Activated CD8-positive, alpha-beta memory T cell treated with anti-CD3 and anti-CD28 coated beads, Interleukin-2, amount 50 U/mL, for 24 hours (primary cell): Measurements from ENCODE around the gene MUC4.
"Not testable (repeated sequence)": the region's sequence is repeated elsewhere in the genome, so short reads cannot be mapped to it uniquely, and the experiment has no call there.

ENCODE experiments used
- DNase-seq: peaks from one replicate; pipeline ENCODE4 v3.0.0-alpha.2; 2020; ENCODE audit errors: extremely low read depth

The MUC4 gene

DNA sequence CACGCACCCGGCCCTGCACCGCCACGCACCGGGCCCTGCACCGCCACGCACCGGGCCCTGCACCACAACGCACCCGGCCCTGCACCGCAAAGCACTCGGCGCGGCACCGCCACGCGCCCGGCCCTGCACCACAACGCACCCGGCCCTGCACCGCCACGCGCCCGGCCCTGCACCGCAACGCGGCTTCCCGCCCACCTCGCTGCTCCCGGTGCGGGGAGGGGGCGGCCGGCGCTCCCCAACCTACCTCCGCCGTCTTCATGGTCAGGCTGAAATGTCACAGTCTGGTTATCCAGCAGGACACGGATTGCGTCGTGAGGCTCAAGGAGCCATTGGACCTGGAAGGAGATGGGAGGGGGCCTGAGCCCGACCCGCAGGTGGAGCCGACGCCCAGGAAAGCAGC lies 49.1 kb downstream of the MUC4 start:
- DNase-seq: no peak

DNA sequence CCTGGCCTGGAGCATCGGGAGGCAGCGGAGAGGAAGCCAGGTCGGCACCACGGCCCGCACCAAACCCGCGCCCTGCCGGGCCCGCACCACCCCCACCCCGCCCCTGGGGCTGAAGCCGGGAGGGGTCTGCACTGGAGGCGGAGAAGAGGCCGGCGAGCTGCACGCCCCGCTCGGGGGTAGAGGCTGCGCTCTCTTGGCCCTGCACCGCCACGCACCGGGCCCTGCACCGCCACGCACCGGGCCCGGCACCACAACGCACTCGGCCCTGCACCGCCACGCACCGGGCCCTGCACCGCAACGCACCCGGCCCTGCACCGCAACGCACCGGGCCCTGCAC lies 49.5 kb downstream of the MUC4 start:
- no peak for DNase-seq

DNA sequence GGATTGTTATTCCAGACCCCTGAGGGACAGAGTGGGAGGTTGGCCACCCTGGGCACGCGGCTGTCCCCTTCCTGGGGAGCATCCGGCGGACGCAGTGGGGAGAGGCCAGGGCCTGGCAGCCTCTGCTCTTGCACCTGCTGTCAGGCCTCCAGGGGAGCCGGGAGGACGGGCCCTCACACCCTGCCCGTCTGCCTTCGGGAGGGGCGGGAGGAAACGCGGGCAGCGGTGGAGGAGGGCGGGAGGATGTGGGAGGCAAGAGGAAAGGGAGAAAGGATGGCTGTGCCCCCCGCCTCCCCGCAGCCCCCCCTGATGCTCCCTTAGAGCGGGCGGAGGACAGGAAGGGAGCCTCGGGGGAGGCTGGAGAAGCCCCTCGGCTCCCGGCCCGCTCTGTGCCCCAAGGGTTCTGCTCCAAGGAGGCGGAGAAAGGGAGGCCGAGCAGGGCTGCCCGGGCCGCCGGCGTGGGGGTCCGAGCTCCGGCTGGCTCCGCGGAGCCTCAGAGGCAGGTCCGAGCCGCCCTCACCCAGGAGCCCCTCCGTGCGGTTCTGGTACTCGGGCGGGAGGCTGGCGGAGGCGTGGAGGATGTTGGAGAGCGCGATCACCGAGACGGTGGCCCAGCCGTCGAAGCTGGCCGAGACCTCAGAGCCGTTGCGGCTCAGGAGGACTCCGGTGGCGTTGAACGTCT lies 50.0 kb downstream of the MUC4 start:
- DNase-seq: no peak

DNA sequence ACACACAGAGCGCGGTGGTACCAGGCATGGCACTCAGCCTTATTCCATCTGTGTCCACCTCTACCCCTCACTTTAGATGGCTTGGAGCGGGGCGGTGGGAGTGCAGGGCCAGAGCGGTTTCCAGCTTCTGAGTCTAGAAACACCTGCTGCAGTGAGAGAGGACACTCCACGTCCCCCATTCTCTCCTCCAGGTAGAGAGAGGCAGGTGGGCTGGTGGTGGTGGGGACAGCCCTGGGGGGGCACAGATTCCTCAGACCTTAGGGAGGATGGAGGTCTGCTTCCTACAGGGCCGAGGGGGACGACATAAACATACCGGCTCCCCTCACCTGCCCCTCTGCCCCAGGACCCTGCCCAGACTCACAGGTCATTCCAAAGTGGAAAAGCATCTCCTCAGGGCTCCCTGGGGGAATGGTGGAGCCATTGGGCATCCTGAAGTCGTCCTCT lies 50.6 kb downstream of the MUC4 start:
- DNase-seq: no peak

DNA sequence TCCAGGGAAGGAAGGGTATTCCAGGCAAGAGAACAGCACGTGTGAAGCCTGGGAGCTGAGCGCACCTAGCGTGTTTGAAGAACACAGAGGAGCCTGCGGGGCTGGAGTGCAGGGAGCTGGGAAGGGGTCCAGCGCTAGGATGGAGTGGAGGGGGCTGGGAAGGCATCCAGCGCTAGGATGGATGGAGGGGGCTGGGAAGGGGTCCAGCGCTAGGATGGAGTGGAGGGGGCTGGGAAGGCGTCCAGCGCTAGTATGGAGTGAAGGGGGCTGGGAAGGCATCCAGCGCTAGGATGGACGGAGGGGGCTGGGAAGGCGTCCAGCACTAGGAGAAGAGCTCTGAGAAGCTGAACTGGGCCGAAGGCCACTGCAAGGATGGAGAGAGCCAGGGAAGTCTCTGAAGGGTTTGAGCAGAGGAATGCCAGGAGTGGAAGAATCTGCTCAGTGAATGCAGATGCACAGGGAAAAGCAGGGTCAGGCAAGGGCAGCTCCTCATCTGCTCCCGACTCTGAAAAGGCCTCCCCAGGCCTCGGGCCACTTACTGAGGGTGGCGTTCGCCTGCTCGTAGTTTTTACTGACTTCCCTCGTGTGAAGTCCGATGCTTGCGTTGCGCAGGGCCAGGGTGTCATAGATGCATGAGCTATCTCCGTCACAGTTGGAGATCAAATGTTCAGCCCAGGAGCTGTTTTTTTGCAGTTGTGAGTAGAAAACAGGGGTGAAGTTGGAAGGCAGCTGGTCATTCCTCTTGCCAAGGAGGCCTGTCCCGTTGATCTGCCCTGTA lies 51.2 kb downstream of the MUC4 start:
- DNase-seq: no peak

DNA sequence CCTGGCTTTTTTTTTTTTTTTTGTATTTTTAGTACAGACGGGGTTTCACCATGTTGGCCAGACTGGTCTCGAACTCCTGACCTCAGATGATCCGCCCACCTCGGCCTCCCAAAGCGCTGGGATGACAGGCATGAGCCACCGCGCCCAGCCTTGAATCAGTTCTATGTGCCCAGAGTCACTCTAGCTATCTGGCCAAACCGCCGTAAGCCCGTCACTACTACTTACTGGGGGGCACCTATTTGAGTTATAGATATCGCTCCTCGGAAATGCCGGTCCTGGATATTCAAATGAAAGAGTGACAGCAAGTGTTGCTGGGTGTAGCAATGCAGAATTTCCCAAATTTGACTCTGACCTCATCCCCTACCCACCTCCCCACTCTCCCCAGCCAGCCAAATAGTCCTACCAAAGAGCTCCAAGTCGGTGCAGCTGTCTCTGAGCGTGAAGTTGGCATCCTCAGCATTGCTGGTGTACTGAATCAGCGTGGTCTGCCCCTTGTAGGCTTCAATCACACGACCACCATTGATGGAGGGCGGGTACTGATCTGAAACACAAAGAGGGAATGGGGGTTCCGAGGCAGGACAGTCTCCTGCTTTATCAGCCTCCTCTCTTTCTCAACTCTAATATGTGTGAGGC lies 52.9 kb downstream of the MUC4 start:
- no peak for DNase-seq

DNA sequence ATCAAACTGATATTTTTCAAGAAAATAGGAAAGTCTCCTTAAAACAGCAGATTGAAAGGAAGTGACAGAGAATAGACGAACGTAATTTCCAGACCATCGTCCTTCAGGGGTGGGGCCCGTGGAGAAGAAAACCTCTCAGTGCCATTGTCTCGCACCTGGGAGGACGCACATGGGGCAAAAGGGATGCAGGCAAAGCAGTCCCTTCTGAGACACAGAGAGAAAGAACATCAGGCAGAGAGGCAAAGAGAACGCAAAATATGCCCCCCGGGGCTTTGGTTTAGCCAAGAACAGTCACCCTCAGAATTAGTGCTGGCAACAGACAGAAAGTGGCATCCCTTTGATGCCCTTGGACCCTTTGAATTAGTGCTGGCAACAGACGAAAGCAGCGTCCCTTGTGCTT lies 53.9 kb downstream of the MUC4 start:
- DNase-seq: no peak

DNA sequence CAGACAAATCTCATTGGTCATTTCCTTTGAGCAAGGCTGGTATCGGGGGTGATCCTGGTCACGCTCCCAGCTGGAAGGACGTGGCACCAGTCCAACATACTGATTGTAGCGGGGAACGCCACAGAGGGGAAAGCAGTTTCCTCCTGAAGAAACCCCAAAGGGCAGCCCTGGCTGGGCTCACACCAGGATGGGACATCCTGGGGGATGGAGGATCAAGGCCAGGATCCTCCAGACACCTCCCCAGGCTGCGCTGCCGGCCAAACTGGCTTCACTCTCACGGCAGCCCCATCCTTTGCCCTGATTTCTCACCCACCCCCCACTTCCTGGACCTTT lies 54.3 kb downstream of the MUC4 start:
- DNase-seq: no peak

DNA sequence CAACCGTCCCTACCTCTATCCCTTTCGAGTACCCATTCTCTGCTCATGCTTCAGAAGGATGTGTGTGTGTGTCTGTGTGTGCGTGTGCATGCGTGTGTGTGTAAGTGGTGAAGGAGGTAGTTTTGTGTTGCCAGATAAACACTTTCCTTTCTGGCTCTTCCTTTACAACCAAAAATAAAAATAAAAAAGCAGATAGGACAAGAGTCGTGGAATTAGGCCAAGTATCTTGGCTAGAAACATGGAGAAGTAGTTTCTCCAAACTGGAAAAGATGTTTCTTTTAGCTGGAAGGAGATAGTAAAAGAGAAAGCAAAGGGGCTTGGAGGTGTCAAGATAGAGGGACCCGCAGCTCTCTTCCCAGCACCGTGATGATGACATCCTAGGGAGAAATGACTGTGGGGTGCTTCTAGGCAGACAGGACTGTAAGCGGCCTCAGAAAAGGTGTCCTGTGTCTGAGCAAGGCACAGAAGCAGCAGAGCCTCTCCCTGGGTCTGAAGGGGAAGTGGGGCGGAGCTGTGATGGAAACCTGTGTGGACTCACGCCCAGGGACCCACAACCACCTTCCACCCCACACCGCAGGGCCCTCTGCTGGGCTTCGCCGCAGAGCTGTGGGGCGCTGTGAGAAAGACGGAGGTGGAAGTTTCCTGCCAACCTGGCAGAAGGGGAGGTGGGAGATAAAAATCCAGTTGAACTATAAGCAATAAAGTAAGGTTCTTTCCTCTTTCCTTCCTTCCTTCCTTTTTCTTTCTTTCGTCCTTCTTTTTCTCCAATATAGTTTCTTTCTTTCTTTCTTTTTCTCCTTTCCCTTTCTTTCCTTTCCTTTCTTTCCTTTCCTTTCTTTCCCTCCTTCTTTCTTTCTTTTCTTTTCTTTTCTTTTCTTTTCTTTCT lies 55.7 kb downstream of the MUC4 start:
- no peak for DNase-seq

DNA sequence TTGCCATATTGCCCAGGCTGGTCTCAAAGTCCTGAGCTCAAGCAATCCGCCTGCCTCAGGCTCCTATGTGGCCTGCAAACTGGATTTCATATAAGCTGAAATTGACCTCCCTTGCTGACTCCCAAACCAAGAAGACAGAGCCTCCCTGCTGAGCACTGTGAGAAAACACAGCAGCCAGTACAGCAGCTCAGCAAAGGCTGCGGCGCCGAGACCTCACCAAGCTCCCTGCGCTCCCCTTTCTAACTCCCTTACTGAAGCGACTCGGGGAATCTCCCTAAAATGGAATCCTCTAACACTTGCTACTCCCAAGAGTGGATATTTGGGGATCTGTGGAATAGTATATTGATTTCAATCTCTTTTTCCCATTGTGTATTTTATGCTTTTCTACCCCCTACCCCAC lies 56.3 kb downstream of the MUC4 start:
- no peak for DNase-seq

DNA sequence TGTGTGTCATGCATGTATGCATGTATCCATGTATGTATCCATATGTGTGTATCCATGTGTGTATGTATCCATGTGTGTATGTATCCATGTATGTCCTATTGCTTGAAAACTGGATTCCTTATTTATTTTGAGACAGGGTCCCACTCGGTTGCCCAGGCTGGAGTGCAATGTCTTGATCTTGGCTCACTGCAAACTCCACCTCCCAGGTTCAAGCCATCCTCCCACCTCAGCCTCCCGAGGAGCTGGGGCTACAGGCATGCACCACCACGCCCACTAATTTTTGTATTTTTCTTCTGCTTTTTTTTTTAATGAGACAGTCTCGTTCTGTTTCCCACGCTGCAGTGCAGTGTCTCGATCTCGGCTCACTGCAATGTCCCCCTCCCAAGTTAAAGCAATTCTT lies 56.8 kb downstream of the MUC4 start:
- no peak for DNase-seq

DNA sequence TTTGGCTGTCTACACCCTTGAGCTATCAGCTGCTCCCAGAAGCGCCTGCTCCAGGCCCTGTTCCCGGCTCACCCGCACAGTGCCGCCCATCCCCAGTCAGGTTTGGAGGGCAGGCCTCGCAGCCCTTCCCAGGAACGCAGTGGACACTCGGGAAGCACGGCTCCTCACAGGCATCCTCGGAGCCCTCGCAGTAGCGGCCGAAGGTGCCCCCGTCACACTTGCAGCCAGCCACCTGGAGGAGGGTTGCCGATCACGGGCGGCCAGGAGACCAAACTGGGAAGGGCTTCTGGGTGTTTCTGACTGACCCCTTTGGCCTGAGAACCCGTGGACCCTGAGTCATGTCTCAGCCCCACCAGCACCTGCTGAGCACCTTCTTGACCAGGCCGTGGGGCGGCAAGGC lies 57.6 kb downstream of the MUC4 start:
- DNase-seq: no peak

DNA sequence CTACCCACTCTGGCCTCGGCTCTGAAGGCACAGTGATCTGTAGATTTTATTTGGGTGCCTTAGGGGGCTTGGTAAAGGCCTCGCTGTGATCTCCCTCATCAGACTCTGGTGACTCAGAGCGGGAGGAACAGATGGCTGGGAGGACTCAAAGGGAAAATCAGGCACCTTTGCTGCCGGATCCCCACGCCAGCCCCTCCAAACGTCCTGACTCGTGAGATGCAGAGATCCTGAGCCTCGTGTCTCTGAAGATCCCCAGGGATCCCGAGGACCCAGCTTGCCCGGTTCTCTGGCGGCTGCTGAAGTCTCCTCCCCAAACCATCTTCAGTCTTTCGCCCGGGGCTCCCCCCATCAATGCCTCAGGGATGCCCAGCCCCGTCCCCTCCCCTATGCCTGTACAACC lies 58.1 kb downstream of the MUC4 start:
- DNase-seq: no peak

DNA sequence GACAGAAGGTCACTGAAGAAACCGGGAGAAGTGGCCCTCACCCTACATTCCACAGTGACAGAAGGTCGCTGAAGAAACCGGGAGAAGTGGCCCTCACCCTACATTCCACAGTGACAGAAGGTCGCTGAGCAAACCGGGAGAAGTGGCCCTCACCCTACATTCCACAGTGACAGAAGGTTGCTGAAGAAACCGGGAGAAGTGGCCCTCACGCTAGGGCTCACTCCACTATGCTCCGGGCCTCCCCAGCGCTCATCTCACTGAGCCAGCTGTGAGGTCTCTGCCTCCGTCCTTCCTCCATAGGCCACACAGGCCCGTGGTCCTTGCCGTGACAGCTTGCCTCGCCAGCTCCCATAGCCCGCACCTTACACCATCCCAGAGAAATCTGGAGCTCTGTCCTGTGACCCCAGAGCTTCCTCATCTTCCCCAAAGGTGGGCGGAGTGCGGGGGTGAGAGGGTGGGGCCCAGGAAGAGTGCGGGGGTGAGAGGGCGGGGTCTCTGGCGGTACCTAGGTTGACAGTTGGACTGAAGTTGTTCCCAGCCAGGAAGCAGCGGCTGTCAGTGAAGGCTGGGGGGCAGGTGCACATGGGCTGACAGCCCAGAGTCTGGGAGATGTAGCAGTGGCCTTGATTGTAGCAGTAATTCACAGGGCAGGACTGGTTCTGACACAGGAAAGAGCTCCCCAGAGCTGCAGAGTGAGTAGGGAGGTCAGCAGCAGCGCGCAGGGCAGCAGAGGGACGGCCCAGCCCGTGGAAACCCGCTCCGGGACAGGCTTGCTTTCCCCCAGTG lies 59.0 kb downstream of the MUC4 start:
- no peak for DNase-seq

DNA sequence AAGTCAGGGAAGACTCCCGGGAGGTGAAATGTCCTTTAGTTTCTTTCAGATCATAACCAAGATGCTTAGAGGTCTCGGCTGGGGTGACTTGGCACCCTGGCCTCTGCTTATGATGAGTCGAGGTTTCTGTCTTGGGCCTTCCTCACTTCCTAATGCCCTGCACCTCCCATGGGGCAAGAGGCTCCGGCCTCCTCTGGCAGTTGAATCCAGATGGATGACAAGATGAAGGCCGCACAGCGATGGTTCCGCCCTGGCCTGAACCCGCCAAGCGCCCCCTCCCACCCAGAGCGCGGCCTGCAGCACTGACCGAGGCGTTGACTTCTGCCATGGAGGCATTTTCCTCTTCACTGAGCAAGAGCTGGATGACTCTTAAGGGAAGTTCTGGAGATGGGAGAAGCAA lies 59.7 kb downstream of the MUC4 start:
- no peak for DNase-seq

DNA sequence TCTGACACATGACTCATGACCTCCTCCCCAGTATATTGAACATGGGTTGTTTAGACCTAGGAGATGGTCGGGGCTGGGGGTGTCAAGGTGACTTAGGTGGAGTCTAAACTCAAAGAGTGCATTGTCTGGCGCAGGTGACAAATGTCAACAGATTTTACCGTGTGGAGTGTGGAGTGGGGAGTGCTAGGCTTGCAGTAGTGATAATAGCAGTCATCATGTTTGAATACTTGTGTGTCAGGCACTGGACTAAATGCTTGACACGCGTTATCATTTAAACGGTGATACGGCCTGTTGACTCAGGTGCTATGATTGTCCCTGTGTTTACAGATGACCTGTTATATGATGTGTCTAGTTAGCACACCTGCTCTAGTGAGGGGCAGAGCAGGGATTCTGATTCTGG lies 60.2 kb downstream of the MUC4 start:
- DNase-seq: no peak

DNA sequence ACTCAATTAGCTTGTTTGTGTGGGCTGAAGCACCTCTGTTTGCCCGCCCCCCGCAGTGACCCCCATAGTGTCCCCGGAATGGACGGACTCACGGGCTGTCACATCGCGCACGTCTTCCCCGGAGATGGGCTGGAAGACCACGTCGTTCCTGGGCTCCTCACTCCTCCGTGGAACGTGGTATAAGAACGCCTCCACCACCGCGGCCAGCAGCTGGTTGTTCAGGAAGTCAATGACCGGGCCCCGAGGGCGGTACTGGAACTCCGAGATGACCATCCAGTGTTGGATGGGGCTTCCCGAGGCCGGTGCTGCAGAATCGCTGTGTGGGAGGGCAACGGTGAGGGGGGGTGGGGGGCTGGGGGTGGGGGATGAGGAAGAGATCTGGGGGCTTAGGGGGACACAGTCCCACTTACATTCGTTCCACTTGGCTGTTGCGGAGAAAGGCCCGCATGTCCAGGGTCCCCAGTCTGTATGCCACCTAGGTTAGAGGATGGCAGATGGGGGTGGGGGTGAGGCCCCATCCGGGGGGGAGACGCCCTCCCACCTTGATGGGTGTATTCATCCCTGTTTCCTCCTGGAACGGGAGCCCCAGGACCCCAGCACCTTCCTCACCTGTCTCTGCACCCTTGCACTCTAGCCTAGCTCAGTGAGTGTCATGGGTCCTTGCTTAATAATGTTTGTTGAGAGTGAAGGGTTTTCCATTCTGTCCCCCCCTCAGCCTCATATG lies 60.8 kb downstream of the MUC4 start:
- no peak for DNase-seq

DNA sequence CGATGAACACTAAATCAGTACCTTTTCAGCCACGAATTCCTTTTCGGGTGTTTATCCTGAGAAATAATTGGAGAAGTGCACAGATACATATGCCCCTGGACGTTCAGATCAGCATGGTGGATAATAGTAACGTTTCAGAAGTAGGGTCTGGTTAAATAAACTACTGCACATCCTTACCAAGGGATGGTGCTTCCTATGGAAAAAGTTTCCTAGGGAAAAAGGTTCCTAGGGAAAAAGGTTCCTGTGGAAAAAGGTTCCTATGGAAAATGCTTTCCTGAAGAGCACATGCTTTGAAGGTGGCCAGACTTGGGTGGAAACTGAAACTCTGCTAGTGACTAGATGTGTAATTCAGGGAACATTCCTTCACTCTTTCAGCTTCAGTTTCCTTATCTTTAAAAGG lies 62.6 kb downstream of the MUC4 start:
- DNase-seq: not testable (repeated sequence)

DNA sequence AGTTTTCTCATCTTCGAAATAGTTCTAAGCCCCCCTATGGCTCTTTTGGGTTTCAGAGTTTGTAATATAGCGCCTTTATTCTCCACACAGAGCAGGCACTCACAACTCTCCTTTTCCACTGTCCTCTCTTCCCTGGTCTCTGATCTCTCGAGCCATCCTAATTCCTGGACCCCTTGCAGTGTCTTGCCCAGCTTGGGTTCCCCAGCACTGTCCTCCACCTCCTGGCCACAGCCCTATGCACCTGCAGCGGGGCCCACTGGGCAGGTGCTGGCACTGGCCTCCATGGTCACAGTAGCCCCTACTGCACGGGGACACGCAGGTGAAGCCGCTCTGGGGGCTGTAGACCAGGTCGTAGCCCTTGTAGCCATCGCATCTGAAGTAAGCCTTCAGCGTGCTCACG lies 63.1 kb downstream of the MUC4 start:
- DNase-seq: no peak

DNA sequence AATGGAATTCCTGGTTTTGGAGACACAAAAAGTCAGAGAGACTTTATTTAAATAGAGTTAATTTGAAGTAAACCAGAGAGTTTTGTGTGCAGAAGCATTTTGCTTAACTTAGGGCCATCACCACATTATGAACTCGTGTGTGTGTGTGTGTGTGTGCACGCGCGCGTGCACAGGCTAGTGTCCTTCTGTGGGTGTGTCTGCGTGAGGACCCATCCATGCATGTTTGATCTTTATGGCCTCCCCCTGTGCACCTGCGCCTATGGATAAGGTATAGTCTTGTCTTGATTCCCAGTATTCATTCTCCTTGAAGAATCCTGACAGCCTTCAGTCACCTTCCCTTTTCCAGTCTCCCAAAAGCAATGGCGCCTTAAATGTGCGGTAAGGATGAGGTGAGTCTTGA lies 65.0 kb downstream of the MUC4 start:
- DNase-seq: no peak

DNA sequence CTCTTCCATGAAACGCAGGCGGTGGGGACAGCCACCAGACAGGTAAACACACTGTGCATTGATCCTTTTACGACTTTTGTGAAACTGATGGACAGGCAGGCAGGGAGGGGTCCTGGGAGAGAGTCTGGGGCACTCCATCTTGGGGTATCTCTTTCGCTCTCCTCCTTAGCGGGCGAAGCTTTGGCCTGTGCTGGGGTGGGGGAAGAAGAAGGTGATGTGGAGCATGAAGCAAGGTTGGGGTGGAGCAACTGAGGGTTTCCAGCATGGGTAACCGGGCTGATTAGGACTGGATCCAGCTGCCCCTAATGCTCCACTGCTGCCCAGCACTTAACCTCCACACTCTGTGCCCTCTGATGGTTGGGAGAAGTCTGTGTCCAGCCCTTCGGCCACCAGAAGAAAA lies 65.4 kb downstream of the MUC4 start:
- no peak for DNase-seq
